ENCODE measurements around the gene TFB2M.

Gene TFB2M

DNA sequence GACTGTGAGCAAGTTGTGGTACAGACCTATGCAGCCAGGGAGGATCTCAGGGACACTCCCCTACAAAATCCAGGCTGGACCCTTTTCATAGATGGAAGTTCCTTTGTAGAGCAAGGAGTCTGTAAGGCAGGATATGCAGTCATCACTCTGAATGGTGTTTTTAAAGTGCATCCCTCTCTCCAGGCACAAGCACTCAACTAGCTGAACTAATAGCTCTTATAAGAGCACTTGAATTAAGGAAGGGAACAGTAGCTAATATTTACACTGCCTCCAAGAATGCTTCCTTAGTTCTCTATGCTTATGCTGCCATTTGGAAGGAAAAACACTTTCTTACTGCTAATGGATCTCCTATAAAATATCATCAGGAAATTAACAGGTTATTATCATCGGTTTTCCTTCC lies 31.9 kb downstream of the TFB2M start:
- peaks cover 10% of the 10 kb centered on the region; the same call in 1 of the 2 replicates for H3K9me3 ChIP-seq (ENCODE audit: insufficient read depth, low read length)
- H3K4me2 ChIP-seq (ENCODE audit: low read depth, low read length, poor library complexity, severe bottlenecking), result no peak overlapping the region
- no peak overlapping the region for H3K9ac ChIP-seq (ENCODE audit: low read length)
- H3K36me3 ChIP-seq (ENCODE audit: low read length), result no peaks in the 10 kb centered on the region
- no peaks in the 10 kb centered on the region for H3F3A ChIP-seq (ENCODE audit: insufficient read depth)
- no peak overlapping the region for H3K4me3 ChIP-seq (ENCODE audit: insufficient read depth, low read length, poor library complexity, severe bottlenecking)
- no peak overlapping the region for H3K27ac ChIP-seq (ENCODE audit: low read depth, low read length)
- no peaks in the 10 kb centered on the region for H3K27me3 ChIP-seq (ENCODE audit: low read length)
- H2AFZ ChIP-seq (ENCODE audit: low read depth, low read length, severe bottlenecking), result no peak overlapping the region
- no peaks in the 10 kb centered on the region for H3K9me2 ChIP-seq (replicated peaks; ENCODE audit: insufficient read depth, low read length)
- no peak for TF ChIP-seq EZH2phosphoT487 (conservative IDR thresholded peaks at IDR 0.05; ENCODE audit: low read length)
- TF ChIP-seq, protein P1, sequence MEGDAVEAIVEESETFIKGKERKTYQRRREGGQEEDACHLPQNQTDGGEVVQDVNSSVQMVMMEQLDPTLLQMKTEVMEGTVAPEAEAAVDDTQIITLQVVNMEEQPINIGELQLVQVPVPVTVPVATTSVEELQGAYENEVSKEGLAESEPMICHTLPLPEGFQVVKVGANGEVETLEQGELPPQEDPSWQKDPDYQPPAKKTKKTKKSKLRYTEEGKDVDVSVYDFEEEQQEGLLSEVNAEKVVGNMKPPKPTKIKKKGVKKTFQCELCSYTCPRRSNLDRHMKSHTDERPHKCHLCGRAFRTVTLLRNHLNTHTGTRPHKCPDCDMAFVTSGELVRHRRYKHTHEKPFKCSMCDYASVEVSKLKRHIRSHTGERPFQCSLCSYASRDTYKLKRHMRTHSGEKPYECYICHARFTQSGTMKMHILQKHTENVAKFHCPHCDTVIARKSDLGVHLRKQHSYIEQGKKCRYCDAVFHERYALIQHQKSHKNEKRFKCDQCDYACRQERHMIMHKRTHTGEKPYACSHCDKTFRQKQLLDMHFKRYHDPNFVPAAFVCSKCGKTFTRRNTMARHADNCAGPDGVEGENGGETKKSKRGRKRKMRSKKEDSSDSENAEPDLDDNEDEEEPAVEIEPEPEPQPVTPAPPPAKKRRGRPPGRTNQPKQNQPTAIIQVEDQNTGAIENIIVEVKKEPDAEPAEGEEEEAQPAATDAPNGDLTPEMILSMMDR (IDR thresholded peaks at IDR 0.05; ENCODE audit: insufficient read depth, low read length, poor library complexity, severe bottlenecking), result no peak
- H4K20me1 ChIP-seq (ENCODE audit: low read depth, low read length), result no peaks in the 10 kb centered on the region
- H3K79me2 ChIP-seq (ENCODE audit: insufficient read depth, low read length), result no peaks in the 10 kb centered on the region

DNA sequence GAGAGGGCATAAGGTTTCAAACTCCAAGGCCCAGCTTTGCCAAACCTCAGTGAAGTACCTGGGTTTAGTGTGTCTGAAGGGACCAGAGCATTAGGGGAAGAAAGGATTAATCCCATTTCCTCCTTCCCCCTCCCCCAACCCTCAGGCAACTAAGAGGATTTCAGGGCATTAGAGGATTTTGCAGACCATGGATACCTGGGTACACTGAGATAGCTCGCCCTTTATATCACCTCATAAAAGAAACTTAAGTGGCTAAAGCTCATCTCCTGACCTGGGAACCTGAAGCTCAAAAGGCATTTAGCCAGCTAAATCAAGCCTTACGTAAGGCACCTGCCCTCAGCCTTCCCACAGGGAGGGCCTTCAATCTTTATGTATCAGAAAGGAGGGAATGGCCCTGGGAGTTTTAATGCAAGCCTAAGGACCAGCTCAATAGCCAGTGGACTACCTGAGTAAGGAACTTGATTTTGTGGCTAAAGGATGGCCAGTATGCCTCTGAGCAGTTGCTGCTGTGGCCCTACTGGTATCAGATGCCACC lies 32.6 kb downstream of the TFB2M start:
- Histone ChIP-seq H3K27ac (ENCODE audit: low read depth, low read length) (no peak overlapping the region), H4K20me1 (ENCODE audit: low read depth, low read length) (no peaks in the 10 kb centered on the region), H3K4me3 (ENCODE audit: insufficient read depth, low read length, poor library complexity, severe bottlenecking) (no peak overlapping the region), H3K79me2 (ENCODE audit: insufficient read depth, low read length) (no peaks in the 10 kb centered on the region), H2AFZ (ENCODE audit: low read depth, low read length, severe bottlenecking) (no peak overlapping the region), H3K27me3 (ENCODE audit: low read length) (no peaks in the 10 kb centered on the region), H3K36me3 (ENCODE audit: low read length) (no peaks in the 10 kb centered on the region), H3F3A (ENCODE audit: insufficient read depth) (no peaks in the 10 kb centered on the region), H3K9me3 (ENCODE audit: insufficient read depth, low read length) (peaks cover 10% of the 10 kb centered on the region; the same call in 1 of the 2 replicates), H3K9me2 (replicated peaks; ENCODE audit: insufficient read depth, low read length) (no peaks in the 10 kb centered on the region), H3K4me2 (ENCODE audit: low read depth, low read length, poor library complexity, severe bottlenecking) (no peak overlapping the region), H3K9ac (ENCODE audit: low read length) (no peak overlapping the region)
- no peak for TF ChIP-seq EZH2phosphoT487 (conservative IDR thresholded peaks at IDR 0.05; ENCODE audit: low read length)
- TF ChIP-seq, protein P1 (IDR thresholded peaks at IDR 0.05; ENCODE audit: insufficient read depth, low read length, poor library complexity, severe bottlenecking), result no peak

- Histone ChIP-seq H2AFZ (ENCODE audit: low read depth, low read length, severe bottlenecking) (no peak overlapping the region), H3K4me3 (ENCODE audit: insufficient read depth, low read length, poor library complexity, severe bottlenecking) (no peak overlapping the region), H3K27ac (ENCODE audit: low read depth, low read length) (no peak overlapping the region), H3F3A (ENCODE audit: insufficient read depth) (no peaks in the 10 kb centered on the region), H3K9ac (ENCODE audit: low read length) (no peak overlapping the region), H3K27me3 (ENCODE audit: low read length) (no peaks in the 10 kb centered on the region), H4K20me1 (ENCODE audit: low read depth, low read length) (no peaks in the 10 kb centered on the region), H3K9me2 (replicated peaks; ENCODE audit: insufficient read depth, low read length) (no peaks in the 10 kb centered on the region), H3K4me2 (ENCODE audit: low read depth, low read length, poor library complexity, severe bottlenecking) (no peak overlapping the region), H3K9me3 (ENCODE audit: insufficient read depth, low read length) (peaks cover 10% of the 10 kb centered on the region; the same call in 1 of the 2 replicates), H3K36me3 (ENCODE audit: low read length) (no peaks in the 10 kb centered on the region), H3K79me2 (ENCODE audit: insufficient read depth, low read length) (no peaks in the 10 kb centered on the region)
- no peak for TF ChIP-seq EZH2phosphoT487 (conservative IDR thresholded peaks at IDR 0.05; ENCODE audit: low read length)
- TF ChIP-seq, protein P1 (IDR thresholded peaks at IDR 0.05; ENCODE audit: insufficient read depth, low read length, poor library complexity, severe bottlenecking), result no peak
Observed at GRCh38 chr1:246532519-246532918, 33.5 kb downstream of the TFB2M start.

All from SU-DHL-6 (cell line).